WTC11 (cell line): ENCODE data around the gene TRIAP1. TPM values are rescaled to one million over a fixed set of nuclear protein-coding genes. Genes with fewer than 3 reads are reported as not detected.

Experiments
- ATAC-seq: fragments of 200-7000 bp; cut with Tn5 transposase; 2 replicates; pipeline ENCODE4 v1.10.0; 2021; ENCODE audit warnings: mild to moderate bottlenecking, moderate library complexity
- CTCF ChIA-PET: fragments of 300-600 bp; sonication (Branson Sonifier 250); formaldehyde crosslinking; loops from one replicate; lab custom pipeline; 2021; ENCODE audit warnings: antibody characterized with exemption; lab: Charles Lee
- POLR2A ChIA-PET: fragments of 350-600 bp; sonication (Branson Sonifier 250); formaldehyde crosslinking; loops from one replicate; lab custom pipeline; 2021; ENCODE audit warnings: antibody characterized with exemption; lab: Charles Lee
- DNase-seq: peaks from one replicate; pipeline ENCODE4 v3.0.0; 2021; ENCODE audit warnings: low spot score
- H3K27ac Mint-ChIP-seq: 2 replicates; pipeline ENCODE4 v1.8.0; 2021; ENCODE audit warnings: mixed read lengths
- H3K27me3 Mint-ChIP-seq: 2 replicates; pipeline ENCODE4 v1.8.0; 2021; ENCODE audit warnings: low read depth, mild to moderate bottlenecking, moderate library complexity, mixed read lengths
- H3K36me3 Mint-ChIP-seq: 2 replicates; pipeline ENCODE4 v1.8.0; 2021; ENCODE audit warnings: mixed read lengths
- H3K4me1 Mint-ChIP-seq: 2 replicates; pipeline ENCODE4 v1.8.0; 2022; ENCODE audit warnings: mixed read lengths
- H3K4me3 Mint-ChIP-seq: 2 replicates; pipeline ENCODE4 v1.8.0; 2021; ENCODE audit warnings: mild to moderate bottlenecking, moderate library complexity, mixed read lengths
- H3K9me3 Mint-ChIP-seq: 2 replicates; pipeline ENCODE4 v1.8.0; 2021; ENCODE audit warnings: mixed read lengths
- ATF1 ChIP-seq: sonication (generic); formaldehyde crosslinking; IDR thresholded peaks from 2 replicates; pipeline ENCODE4 v1.8.1; 2023; ENCODE audit warnings: mild to moderate bottlenecking, moderate library complexity, missing genetic modification reagents
- ELF4 ChIP-seq: sonication (generic); formaldehyde crosslinking; IDR thresholded peaks from 2 replicates; pipeline ENCODE4 v1.8.1; 2022; ENCODE audit warnings: low read depth, mild to moderate bottlenecking, moderate library complexity, missing genetic modification reagents
- FOXJ3 ChIP-seq: sonication (generic); formaldehyde crosslinking; IDR thresholded peaks from 2 replicates; pipeline ENCODE4 v1.9.0; 2021; ENCODE audit warnings: missing genetic modification reagents, mild to moderate bottlenecking, borderline replicate concordance
- IRF2 ChIP-seq: sonication (generic); formaldehyde crosslinking; IDR thresholded peaks from 2 replicates; pipeline ENCODE4 v1.8.0; 2022; ENCODE audit warnings: low read depth, missing genetic modification reagents, borderline replicate concordance
- SMAD3 ChIP-seq: sonication (generic); formaldehyde crosslinking; IDR thresholded peaks from 2 replicates; pipeline ENCODE4 v1.8.0; 2022; ENCODE audit warnings: missing genetic modification reagents, mild to moderate bottlenecking, borderline replicate concordance
- ZNF416 ChIP-seq: fragments of 250-450 bp; sonication (Bioruptor Pico); IDR thresholded peaks from 2 replicates; pipeline ENCODE4 v1.9.0; 2021; ENCODE audit warnings: mild to moderate bottlenecking, inconsistent platforms
- total RNA-seq: library from RNA; stranded (reverse); gene quantifications from 3 replicates; pipeline ENCODE4 v1.2.3, GENCODE V29; 2021
- TF ChIP-seq, protein P1 (sequence below): fragments of 200-600 bp; IDR thresholded peaks from 2 replicates; pipeline ENCODE4 v1.8.0; 2022; ENCODE audit warnings: antibody characterized with exemption
- TF ChIP-seq, protein P2 (sequence below): fragments of 250-450 bp; sonication (Bioruptor Pico); IDR thresholded peaks from 2 replicates; pipeline ENCODE4 v1.8.0; 2021; ENCODE audit warnings: mild to moderate bottlenecking
- TF ChIP-seq, protein P3 (sequence below): sonication (generic); formaldehyde crosslinking; IDR thresholded peaks from 2 replicates; pipeline ENCODE4 v1.8.0; 2022; ENCODE audit warnings: missing genetic modification reagents
- TF ChIP-seq, protein P4 (sequence below): sonication (generic); formaldehyde crosslinking; IDR thresholded peaks from 2 replicates; pipeline ENCODE4 v1.8.1; 2023; ENCODE audit warnings: mild to moderate bottlenecking, missing genetic modification reagents, moderate library complexity
- TF ChIP-seq, protein P5 (sequence below): sonication (generic); formaldehyde crosslinking; IDR thresholded peaks from 2 replicates; pipeline ENCODE4 v1.8.0; 2023; ENCODE audit warnings: missing genetic modification reagents, mild to moderate bottlenecking, borderline replicate concordance
- TF ChIP-seq, protein P6 (sequence below): sonication (generic); formaldehyde crosslinking; conservative IDR thresholded peaks from 2 replicates; pipeline ENCODE4 v1.8.1; 2023; ENCODE audit warnings: mild to moderate bottlenecking, low read depth, missing genetic modification reagents, moderate library complexity
- TF ChIP-seq, protein P7 (sequence below): sonication (generic); formaldehyde crosslinking; IDR thresholded peaks from 2 replicates; pipeline ENCODE4 v1.8.1; 2022; ENCODE audit warnings: missing genetic modification reagents, borderline replicate concordance

Gene TRIAP1
- total RNA-seq, 1 experiment from 2014 or later: 75.3 TPM

DNA sequence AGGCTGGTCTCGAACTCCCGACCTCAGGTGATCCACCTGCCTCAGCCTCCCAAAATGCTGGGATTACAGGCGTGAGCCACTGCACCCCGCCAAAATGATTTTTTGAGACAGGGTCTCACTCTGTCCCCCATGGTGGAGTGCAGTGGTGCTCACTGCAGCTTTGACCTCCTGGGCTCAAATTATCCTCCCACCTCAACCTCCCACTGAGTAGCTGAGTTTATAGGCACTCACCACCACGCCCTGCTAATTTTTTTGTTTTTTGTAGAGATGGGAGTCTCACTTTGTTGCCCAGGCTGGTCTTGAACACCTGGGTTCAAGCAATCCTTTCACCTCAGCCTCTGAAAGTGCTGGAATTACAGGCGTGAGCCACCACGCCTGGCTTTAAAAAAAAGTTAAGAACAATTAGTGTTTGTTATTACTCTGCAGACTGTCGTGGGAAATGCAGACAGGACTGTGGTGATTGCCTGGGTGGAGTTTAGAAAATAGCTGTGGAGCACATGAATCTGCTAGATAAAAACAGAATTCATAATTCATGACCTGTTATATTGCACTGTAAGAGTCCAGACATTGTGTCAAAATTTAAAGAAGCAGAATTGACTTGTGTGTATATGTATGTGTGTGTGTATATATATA is 17.5 kb downstream of the TRIAP1 start (continued):
- TF ChIP-seq, protein P1, sequence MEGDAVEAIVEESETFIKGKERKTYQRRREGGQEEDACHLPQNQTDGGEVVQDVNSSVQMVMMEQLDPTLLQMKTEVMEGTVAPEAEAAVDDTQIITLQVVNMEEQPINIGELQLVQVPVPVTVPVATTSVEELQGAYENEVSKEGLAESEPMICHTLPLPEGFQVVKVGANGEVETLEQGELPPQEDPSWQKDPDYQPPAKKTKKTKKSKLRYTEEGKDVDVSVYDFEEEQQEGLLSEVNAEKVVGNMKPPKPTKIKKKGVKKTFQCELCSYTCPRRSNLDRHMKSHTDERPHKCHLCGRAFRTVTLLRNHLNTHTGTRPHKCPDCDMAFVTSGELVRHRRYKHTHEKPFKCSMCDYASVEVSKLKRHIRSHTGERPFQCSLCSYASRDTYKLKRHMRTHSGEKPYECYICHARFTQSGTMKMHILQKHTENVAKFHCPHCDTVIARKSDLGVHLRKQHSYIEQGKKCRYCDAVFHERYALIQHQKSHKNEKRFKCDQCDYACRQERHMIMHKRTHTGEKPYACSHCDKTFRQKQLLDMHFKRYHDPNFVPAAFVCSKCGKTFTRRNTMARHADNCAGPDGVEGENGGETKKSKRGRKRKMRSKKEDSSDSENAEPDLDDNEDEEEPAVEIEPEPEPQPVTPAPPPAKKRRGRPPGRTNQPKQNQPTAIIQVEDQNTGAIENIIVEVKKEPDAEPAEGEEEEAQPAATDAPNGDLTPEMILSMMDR: no peak
- TF ChIP-seq, protein P2, sequence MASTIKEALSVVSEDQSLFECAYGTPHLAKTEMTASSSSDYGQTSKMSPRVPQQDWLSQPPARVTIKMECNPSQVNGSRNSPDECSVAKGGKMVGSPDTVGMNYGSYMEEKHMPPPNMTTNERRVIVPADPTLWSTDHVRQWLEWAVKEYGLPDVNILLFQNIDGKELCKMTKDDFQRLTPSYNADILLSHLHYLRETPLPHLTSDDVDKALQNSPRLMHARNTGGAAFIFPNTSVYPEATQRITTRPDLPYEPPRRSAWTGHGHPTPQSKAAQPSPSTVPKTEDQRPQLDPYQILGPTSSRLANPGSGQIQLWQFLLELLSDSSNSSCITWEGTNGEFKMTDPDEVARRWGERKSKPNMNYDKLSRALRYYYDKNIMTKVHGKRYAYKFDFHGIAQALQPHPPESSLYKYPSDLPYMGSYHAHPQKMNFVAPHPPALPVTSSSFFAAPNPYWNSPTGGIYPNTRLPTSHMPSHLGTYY (CRISPR knock-in tag): no peak
- no peak for TF ChIP-seq ELF4 (CRISPR knock-in tag)

DNA sequence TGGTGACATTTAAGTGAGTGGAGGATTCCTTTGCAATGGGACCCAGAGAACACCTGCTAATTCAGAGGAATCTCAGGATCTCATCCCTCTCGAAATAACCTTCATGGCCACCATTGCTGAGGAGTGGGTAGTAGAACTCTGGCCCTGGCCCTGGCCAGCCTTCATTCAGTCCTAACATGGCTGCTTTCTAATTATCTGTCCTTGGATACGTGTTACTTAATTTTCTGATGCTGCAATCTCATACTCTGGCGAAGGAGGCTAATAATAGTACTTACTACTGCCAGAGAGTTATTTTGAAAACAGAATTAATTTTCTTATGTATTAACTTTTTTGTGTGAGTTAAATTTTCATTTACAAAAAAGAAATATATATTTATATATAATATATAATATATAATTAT is 20.4 kb downstream of the TRIAP1 start:
- CTCF ChIA-PET: interaction anchor here (5.3 kb wide), 1 partner anchor 59 kb away, joined by 74 read pairs; no protein-coding TSS in a partner anchor
- TF ChIP-seq IRF2 (CRISPR knock-in tag) (no peak), SMAD3 (CRISPR knock-in tag) (no peak), ZNF416 (CRISPR knock-in tag) (no peak), ATF1 (CRISPR knock-in tag) (no peak), FOXJ3 (CRISPR knock-in tag) (no peak)
- TF ChIP-seq, protein P3, sequence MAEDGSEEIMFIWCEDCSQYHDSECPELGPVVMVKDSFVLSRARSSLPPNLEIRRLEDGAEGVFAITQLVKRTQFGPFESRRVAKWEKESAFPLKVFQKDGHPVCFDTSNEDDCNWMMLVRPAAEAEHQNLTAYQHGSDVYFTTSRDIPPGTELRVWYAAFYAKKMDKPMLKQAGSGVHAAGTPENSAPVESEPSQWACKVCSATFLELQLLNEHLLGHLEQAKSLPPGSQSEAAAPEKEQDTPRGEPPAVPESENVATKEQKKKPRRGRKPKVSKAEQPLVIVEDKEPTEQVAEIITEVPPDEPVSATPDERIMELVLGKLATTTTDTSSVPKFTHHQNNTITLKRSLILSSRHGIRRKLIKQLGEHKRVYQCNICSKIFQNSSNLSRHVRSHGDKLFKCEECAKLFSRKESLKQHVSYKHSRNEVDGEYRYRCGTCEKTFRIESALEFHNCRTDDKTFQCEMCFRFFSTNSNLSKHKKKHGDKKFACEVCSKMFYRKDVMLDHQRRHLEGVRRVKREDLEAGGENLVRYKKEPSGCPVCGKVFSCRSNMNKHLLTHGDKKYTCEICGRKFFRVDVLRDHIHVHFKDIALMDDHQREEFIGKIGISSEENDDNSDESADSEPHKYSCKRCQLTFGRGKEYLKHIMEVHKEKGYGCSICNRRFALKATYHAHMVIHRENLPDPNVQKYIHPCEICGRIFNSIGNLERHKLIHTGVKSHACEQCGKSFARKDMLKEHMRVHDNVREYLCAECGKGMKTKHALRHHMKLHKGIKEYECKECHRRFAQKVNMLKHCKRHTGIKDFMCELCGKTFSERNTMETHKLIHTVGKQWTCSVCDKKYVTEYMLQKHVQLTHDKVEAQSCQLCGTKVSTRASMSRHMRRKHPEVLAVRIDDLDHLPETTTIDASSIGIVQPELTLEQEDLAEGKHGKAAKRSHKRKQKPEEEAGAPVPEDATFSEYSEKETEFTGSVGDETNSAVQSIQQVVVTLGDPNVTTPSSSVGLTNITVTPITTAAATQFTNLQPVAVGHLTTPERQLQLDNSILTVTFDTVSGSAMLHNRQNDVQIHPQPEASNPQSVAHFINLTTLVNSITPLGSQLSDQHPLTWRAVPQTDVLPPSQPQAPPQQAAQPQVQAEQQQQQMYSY (CRISPR knock-in tag): no peak
- TF ChIP-seq, protein P4, sequence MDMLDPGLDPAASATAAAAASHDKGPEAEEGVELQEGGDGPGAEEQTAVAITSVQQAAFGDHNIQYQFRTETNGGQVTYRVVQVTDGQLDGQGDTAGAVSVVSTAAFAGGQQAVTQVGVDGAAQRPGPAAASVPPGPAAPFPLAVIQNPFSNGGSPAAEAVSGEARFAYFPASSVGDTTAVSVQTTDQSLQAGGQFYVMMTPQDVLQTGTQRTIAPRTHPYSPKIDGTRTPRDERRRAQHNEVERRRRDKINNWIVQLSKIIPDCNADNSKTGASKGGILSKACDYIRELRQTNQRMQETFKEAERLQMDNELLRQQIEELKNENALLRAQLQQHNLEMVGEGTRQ (CRISPR knock-in tag): no peak
- peaks cover 14% of the 10 kb centered on the region for H3K4me1 Mint-ChIP-seq
- no peak overlapping the region for H3K27ac Mint-ChIP-seq
- H3K9me3 Mint-ChIP-seq: no peaks in the 10 kb centered on the region
- H3K4me3 Mint-ChIP-seq: no peak overlapping the region
- H3K27me3 Mint-ChIP-seq: peaks cover 23% of the 10 kb centered on the region
- POLR2A ChIA-PET: no interaction called here
- H3K36me3 Mint-ChIP-seq: no peaks in the 10 kb centered on the region
- DNase-seq: no peak
- ATAC-seq: no peak

DNA sequence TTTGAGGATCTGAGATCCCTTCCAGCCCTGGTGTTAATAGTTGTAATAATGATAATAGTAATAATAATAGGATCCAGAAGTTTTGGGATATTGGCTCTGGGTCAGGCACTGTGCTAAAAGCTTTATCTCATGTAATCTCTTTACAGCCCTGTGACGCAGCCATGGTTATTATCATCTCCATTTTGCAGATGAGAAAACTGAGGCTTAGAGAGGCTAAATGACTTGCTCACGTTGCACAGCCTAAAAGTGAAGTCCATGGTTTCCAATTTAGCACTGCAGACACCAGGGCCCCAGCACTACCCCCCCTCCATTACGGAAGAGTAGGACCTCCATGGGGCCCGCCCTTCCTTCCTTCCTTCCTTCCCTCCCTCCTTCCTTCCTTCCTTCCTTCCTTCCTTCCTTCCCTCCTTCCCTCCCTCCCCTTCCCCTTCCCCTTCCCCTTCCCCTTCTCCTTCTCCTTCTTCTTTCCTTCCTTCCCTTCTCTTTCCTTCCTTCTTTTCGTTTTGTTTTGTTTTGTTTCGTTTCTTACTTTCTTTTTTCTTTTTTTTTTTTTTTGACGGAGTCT is 23.2 kb downstream of the TRIAP1 start:
- DNase-seq (no peak), ATAC-seq (no peak)
- H3K27ac Mint-ChIP-seq: no peak overlapping the region
- CTCF ChIA-PET: interaction anchor here (0.9 to 1.2 kb wide), 3 partner anchors 15 to 56 kb away, joined by 3 to 7 read pairs (median 5); partner anchors contain the start of gene COX6A1
- no peaks in the 10 kb centered on the region for H3K36me3 Mint-ChIP-seq
- no peaks in the 10 kb centered on the region for H3K9me3 Mint-ChIP-seq
- peaks cover 28% of the 10 kb centered on the region for H3K27me3 Mint-ChIP-seq
- H3K4me3 Mint-ChIP-seq: no peak overlapping the region
- POLR2A ChIA-PET: interaction anchor here (0.7 kb wide), 3 partner anchors 8 to 67 kb away, joined by 3 to 5 read pairs (median 4); no protein-coding TSS in a partner anchor
- peaks cover 7% of the 10 kb centered on the region for H3K4me1 Mint-ChIP-seq
- TF ChIP-seq, protein P5, sequence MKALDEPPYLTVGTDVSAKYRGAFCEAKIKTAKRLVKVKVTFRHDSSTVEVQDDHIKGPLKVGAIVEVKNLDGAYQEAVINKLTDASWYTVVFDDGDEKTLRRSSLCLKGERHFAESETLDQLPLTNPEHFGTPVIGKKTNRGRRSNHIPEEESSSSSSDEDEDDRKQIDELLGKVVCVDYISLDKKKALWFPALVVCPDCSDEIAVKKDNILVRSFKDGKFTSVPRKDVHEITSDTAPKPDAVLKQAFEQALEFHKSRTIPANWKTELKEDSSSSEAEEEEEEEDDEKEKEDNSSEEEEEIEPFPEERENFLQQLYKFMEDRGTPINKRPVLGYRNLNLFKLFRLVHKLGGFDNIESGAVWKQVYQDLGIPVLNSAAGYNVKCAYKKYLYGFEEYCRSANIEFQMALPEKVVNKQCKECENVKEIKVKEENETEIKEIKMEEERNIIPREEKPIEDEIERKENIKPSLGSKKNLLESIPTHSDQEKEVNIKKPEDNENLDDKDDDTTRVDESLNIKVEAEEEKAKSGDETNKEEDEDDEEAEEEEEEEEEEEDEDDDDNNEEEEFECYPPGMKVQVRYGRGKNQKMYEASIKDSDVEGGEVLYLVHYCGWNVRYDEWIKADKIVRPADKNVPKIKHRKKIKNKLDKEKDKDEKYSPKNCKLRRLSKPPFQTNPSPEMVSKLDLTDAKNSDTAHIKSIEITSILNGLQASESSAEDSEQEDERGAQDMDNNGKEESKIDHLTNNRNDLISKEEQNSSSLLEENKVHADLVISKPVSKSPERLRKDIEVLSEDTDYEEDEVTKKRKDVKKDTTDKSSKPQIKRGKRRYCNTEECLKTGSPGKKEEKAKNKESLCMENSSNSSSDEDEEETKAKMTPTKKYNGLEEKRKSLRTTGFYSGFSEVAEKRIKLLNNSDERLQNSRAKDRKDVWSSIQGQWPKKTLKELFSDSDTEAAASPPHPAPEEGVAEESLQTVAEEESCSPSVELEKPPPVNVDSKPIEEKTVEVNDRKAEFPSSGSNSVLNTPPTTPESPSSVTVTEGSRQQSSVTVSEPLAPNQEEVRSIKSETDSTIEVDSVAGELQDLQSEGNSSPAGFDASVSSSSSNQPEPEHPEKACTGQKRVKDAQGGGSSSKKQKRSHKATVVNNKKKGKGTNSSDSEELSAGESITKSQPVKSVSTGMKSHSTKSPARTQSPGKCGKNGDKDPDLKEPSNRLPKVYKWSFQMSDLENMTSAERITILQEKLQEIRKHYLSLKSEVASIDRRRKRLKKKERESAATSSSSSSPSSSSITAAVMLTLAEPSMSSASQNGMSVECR (CRISPR knock-in tag): no peak
- no peak for TF ChIP-seq IRF2 (CRISPR knock-in tag)
- TF ChIP-seq, protein P6, sequence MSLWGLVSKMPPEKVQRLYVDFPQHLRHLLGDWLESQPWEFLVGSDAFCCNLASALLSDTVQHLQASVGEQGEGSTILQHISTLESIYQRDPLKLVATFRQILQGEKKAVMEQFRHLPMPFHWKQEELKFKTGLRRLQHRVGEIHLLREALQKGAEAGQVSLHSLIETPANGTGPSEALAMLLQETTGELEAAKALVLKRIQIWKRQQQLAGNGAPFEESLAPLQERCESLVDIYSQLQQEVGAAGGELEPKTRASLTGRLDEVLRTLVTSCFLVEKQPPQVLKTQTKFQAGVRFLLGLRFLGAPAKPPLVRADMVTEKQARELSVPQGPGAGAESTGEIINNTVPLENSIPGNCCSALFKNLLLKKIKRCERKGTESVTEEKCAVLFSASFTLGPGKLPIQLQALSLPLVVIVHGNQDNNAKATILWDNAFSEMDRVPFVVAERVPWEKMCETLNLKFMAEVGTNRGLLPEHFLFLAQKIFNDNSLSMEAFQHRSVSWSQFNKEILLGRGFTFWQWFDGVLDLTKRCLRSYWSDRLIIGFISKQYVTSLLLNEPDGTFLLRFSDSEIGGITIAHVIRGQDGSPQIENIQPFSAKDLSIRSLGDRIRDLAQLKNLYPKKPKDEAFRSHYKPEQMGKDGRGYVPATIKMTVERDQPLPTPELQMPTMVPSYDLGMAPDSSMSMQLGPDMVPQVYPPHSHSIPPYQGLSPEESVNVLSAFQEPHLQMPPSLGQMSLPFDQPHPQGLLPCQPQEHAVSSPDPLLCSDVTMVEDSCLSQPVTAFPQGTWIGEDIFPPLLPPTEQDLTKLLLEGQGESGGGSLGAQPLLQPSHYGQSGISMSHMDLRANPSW (CRISPR knock-in tag): no peak
- TF ChIP-seq, protein P7, sequence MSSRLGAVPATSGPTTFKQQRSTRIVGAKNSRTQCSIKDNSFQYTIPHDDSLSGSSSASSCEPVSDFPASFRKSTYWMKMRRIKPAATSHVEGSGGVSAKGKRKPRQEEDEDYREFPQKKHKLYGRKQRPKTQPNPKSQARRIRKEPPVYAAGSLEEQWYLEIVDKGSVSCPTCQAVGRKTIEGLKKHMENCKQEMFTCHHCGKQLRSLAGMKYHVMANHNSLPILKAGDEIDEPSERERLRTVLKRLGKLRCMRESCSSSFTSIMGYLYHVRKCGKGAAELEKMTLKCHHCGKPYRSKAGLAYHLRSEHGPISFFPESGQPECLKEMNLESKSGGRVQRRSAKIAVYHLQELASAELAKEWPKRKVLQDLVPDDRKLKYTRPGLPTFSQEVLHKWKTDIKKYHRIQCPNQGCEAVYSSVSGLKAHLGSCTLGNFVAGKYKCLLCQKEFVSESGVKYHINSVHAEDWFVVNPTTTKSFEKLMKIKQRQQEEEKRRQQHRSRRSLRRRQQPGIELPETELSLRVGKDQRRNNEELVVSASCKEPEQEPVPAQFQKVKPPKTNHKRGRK (CRISPR knock-in tag): no peak
